Measurements from ENCODE around the gene RUVBL2.
"Not testable (repeated sequence)": the region's sequence is repeated elsewhere in the genome, so short reads cannot be mapped to it uniquely, and the experiment has no call there.

The RUVBL2 gene

DNA sequence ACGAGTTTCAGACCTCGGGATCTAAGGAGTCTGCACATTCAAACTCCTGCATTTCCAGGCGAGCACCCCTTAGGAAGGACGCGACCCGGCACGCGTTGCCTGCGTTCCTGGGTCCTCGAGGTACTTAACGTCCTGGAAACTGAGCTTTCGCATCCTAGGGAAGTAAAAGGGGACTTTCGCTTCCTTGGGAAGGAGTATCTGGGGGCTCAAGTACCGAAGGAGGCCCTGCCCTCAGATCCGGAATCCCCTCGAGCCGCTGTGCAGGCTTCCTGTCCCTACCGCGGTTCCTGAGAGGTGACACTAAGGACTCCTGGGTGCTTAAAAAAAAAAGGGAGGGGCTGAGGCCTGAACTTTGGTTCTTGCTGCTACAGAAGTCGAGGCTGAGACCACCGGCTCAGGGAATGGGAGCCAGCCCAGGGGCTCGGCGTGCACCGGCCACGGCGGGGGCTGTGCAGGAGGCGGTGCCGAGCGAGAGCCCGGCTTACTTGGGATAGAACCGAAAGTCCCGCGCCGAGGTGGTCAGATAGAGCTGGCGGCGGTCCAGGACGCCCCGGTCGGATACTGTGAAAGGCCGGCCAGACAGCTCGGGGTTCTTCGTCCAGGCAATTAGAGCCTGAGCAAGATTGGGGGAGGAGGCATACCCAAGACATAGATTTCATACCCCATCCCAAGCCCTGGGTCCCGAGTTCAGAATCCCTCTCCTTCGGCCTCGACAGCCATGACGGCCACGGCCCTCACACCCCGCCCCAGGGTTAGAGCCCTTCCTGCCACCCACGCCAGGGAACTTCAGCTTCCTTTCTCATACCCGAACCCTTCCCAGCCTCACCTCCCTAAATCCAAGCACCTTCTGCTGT, 24.9 kb downstream of the RUVBL2 start:
- not testable (repeated sequence) for DNase-seq (ENCODE audit: low read depth)

- DNase-seq (ENCODE audit: low read depth) = no peak
Observed at GRCh38 chr19:49019242-49019932, 25.7 kb downstream of the RUVBL2 start.

GRCh38 chr19:49020342-49020741, 26.7 kb downstream of the RUVBL2 start:
- DNase-seq (ENCODE audit: low read depth) = no peak

DNA sequence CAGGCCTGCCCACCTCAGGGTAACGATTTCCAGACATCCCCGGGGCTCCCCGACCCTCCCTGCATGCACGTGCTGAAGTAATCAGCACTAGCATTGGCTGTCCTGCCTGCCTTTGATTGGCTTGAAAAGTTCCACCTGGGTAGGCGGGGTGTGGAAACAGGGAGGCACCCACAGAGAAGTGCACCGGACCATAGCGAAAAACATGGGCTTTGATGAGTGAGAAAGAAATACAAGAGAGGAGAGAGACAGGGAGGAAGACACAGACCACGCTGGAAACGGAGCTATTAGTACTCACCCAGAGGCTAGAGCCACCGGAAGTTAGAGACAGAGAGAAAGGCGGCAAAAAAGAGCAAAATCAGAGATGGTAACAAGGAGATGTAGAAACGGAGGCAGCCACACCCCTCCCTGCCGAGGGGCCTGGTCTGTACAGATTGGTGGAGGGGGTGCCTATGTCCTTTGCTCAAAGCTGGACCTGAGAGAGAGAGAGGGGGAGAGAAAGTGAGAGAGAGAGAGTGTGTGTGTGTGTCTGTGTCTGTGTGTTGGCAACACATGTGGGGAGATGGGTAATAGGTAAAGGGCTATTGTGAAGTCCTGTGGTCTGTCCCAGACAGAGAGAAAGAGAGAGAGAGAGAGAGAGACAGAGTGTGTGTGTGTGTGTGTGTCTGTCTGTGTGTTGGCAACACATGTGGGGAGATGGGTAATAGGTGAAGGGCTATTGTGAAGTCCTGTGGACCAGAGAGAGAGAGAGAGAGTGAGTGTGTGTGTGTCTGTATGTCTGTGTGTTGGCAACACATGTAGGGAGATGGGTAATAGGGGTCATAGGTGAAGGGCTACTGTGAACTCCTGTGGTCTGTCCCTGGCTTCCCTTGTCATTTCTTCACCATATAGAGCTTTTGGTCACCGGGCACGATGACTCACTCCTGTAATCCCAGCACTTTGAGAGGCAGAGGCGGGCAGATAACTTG, 27.5 kb downstream of the RUVBL2 start:
- DNase-seq (ENCODE audit: low read depth) = no peak

DNA sequence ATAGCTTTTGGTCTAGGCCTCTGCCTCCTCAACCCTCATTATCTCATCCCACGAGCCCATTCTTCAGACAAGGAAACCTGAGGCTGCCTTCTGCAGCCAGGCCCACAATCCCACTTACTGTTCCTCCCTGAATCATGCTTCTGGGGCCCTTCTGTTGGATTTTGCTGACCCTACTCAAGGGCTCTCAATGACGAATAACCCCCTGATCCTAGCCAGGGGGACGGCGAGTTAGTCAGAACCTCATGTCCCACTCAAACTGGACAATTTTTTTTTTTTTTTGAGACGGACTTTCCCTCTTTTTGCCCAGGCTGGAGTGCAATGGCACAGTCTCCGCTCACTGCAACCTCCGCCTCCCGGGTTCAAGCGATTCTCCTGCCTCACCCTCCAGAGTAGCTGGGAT, 28.4 kb downstream of the RUVBL2 start:
- DNase-seq (ENCODE audit: low read depth) = no peak

- DNase-seq (ENCODE audit: low read depth) = not testable (repeated sequence)
Observed at GRCh38 chr19:49024233-49024632, 30.5 kb downstream of the RUVBL2 start, which contains the start of gene CGB3. CGB3 (minus strand) TSS chr19:49024333; CDS start chr19:49023971, 362 bp downstream.

- DNase-seq (ENCODE audit: low read depth) = not testable (repeated sequence)
Observed at GRCh38 chr19:49025088-49025487, 31.4 kb downstream of the RUVBL2 start.

DNA sequence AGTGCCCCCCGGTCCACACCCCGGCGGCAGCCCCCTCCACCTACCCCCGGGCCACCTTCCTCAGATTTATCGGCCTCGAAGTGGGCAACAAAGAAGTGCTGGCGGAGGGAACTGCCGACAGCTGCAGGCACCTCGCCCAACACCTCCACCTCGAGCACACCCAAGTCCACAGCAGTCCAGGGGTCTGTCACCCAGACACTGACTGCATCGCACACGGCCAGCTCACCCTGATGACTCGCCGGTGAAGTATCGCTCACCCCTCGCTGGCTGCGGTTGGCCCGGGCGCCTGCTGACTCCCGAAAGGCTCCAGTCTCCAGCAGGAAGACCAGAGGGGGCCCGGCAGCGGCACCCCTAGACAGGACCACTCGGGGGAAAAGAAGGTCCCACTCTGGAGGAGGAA, 31.9 kb downstream of the RUVBL2 start:
- DNase-seq (ENCODE audit: low read depth) = not testable (repeated sequence)

GRCh38 chr19:49028686-49029085, 35.0 kb downstream of the RUVBL2 start:
- not testable (repeated sequence) for DNase-seq (ENCODE audit: low read depth)

DNA sequence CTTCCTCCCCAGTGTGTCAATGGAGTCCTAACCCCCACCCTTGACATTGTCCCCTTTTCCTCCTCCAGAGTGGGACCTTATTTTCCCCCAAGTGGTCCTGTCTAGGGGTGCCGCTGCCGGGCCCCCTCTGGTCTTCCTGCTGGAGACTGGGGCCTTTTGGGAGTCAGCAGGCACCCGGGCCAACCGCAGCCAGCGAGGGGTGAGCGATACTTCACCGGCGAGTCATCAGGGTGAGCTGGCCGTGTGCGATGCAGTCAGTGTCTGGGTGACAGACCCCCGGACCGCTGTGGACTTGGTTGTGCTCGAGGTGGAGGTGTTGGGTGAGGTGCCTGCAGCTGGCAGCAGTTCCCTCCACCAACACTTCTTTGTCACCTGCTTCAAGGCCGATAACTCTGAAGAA, 36.1 kb downstream of the RUVBL2 start:
- not testable (repeated sequence) for DNase-seq (ENCODE audit: low read depth)

- DNase-seq (ENCODE audit: low read depth) = not testable (repeated sequence)
Observed at GRCh38 chr19:49030323-49030722, 36.6 kb downstream of the RUVBL2 start.

GRCh38 chr19:49031642-49032301, 38.1 kb downstream of the RUVBL2 start, which contains the start of gene CGB2:
CGB2 (plus strand) TSS chr19:49031890; CDS start chr19:49032096, 206 bp downstream.
- DNase-seq (ENCODE audit: low read depth) = not testable (repeated sequence)

DNA sequence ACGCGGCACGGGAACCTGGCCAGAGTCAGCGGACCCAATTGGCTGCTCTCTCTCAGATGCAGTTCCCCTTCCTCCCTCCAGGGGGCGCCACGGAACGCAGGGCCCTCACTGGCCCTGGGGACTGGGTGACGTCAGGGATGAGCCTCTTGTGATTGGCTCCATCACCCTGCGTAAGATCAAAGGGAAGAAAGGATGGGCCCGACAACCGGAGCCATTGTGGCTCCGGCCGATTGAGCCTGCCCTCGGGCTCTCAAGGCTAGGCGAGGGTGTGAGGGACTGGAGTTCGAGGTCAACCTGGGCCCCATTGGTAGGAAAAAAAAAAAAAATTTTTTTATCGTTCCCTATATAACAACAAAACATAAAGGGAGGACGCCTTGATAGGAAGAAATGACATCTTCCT, 43.1 kb downstream of the RUVBL2 start, which contains the start of gene CGB1:
Gene CGB1 (minus strand): TSS at position 81 of the 400 bp plus-strand sequence. CDS start 184 bp downstream, outside the sequence.
- not testable (repeated sequence) for DNase-seq (ENCODE audit: low read depth)

- DNase-seq (ENCODE audit: low read depth) = not testable (repeated sequence)
Observed at GRCh38 chr19:49038111-49038510, 44.4 kb downstream of the RUVBL2 start.

- DNase-seq (ENCODE audit: low read depth) = not testable (repeated sequence)
Observed at GRCh38 chr19:49038557-49039276, 45.0 kb downstream of the RUVBL2 start.

- DNase-seq (ENCODE audit: low read depth) = not testable (repeated sequence)
Observed at GRCh38 chr19:49039736-49040135, 46.0 kb downstream of the RUVBL2 start.

GRCh38 chr19:49042177-49042576, 48.5 kb downstream of the RUVBL2 start:
- no peak for DNase-seq (ENCODE audit: low read depth)

DNA sequence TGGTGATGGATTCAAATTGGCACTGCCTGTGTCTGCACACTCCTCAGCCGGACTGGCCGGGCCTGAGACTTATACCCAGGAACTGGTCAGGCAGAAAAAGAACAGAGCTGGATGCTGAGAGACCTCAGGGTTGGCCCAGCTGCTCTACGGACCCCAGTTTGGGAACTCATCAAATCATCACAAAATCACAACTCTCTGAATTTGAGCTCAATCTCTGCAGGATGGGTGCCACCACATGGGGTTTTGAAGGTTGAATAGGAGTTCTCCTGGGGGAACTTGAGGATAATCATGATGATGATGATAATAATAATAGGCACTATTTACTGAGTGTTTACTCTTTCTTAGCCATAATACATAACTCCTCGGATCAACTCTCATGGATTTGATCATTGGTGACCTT, 49.0 kb downstream of the RUVBL2 start:
- DNase-seq (ENCODE audit: low read depth) = not testable (repeated sequence)

DNA sequence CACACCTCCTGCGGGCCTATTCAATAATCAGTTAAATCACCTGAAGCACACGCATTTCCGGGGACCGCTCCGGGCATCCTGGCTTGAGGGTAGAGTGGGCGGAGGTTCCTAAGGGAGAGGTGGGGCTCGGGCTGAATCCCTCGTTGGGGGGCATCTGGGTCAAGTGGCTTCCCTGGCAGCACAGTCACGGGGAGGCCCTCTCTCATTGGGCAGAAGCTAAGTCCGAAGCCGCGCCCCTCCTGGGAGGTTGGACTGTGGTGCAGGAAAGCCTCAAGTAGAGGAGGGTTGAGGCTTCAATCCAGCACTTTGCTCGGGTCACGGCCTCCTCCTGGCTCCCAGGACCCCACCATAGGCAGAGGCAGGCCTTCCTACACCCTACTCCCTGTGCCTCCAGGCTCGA, 49.9 kb downstream of the RUVBL2 start, which contains the start of gene CGB5:
Gene CGB5 (plus strand): TSS at position 301 of the 400 bp plus-strand sequence. CDS start 362 bp downstream, outside the sequence.
- DNase-seq (ENCODE audit: low read depth) = not testable (repeated sequence)

- not testable (repeated sequence) for DNase-seq (ENCODE audit: low read depth)
Observed at GRCh38 chr19:49049011-49049410, 55.3 kb downstream of the RUVBL2 start, which contains the start of gene CGB8. CGB8 (minus strand) TSS chr19:49049111; CDS start chr19:49048739, 372 bp downstream.
